ENCODE measurements around the gene DAAM1. TPM values are rescaled to one million over a fixed set of nuclear protein-coding genes. Genes with fewer than 3 reads are reported as not detected.

The DAAM1 gene
- total RNA-seq, 1 experiment from 2014 or later, result 30.4 TPM

GRCh38 chr14:59268858-59269257 is 80.4 kb downstream of the DAAM1 start:
- no peaks in the 10 kb centered on the region for H3K27me3 Mint-ChIP-seq (ENCODE audit: low read depth)
- POLR2A ChIA-PET, result no interaction called here
- ATAC-seq, result no peak
- DNase-seq (ENCODE audit: low spot score), result no peak
- H3K4me3 Mint-ChIP-seq, result no peak overlapping the region
- H3K36me3 Mint-ChIP-seq, result peaks cover 4% of the 10 kb centered on the region
- H3K4me1 Mint-ChIP-seq, result peaks cover 13% of the 10 kb centered on the region
- no peak overlapping the region for H3K27ac Mint-ChIP-seq
- no peaks in the 10 kb centered on the region for H3K9me3 Mint-ChIP-seq
- no peak for TF ChIP-seq KAT7 (CRISPR knock-in tag; IDR thresholded peaks at IDR 0.05; ENCODE audit: borderline replicate concordance)
- TF ChIP-seq CREB1 (CRISPR knock-in tag; IDR thresholded peaks at IDR 0.05), result no peak
- no peak for TF ChIP-seq RELA (CRISPR knock-in tag; IDR thresholded peaks at IDR 0.05; ENCODE audit: borderline replicate concordance)
- no peak for TF ChIP-seq FOXP4 (CRISPR knock-in tag; IDR thresholded peaks at IDR 0.05)
- no peak for TF ChIP-seq IRF2 (CRISPR knock-in tag; IDR thresholded peaks at IDR 0.05; ENCODE audit: borderline replicate concordance, low read depth)
- no peak for TF ChIP-seq FOXK1 (CRISPR knock-in tag; IDR thresholded peaks at IDR 0.05)
- no peak for TF ChIP-seq CTCF (IDR thresholded peaks at IDR 0.05)
- no peak for TF ChIP-seq SOX15 (CRISPR knock-in tag; IDR thresholded peaks at IDR 0.05)
- TF ChIP-seq ZNF121 (CRISPR knock-in tag; IDR thresholded peaks at IDR 0.05), result no peak
- TF ChIP-seq ZNF281 (CRISPR knock-in tag; IDR thresholded peaks at IDR 0.05), result no peak
- TF ChIP-seq SP1 (CRISPR knock-in tag; conservative IDR thresholded peaks at IDR 0.05), result no peak
- TF ChIP-seq JAZF1 (CRISPR knock-in tag; IDR thresholded peaks at IDR 0.05), result no peak
- no peak for TF ChIP-seq E2F5 (CRISPR knock-in tag; IDR thresholded peaks at IDR 0.05)
- TF ChIP-seq ZNF512 (CRISPR knock-in tag; IDR thresholded peaks at IDR 0.05; ENCODE audit: borderline replicate concordance), result no peak
- no peak for TF ChIP-seq ETV6 (CRISPR knock-in tag; IDR thresholded peaks at IDR 0.05)
- no peak for TF ChIP-seq ZNF532 (CRISPR knock-in tag; IDR thresholded peaks at IDR 0.05; ENCODE audit: borderline replicate concordance)
- TF ChIP-seq E2F1 (CRISPR knock-in tag; IDR thresholded peaks at IDR 0.05), result no peak
- CTCF ChIA-PET, result no interaction called here
